Eye (tissue), 1 donor: ENCODE measurements around the gene RPTOR.
"Not testable (repeated sequence)": the region's sequence is repeated elsewhere in the genome, so short reads cannot be mapped to it uniquely, and the experiment has no call there.

Source experiments
- DNase-seq: peaks from one replicate; pipeline ENCODE4 v3.0.0-alpha.2; 2015

The RPTOR gene

GRCh38 chr17:80619535-80620235 is 75.0 kb downstream of the RPTOR start:
- DNase-seq = no peak

- no peak for DNase-seq
Measured at GRCh38 chr17:80621335-80621996, 76.8 kb downstream of the RPTOR start.

- DNase-seq = no peak
Measured at GRCh38 chr17:80621997-80622357, 77.3 kb downstream of the RPTOR start.

GRCh38 chr17:80624864-80625263 is 80.2 kb downstream of the RPTOR start:
- peak; percentile 30 for DNase-seq

GRCh38 chr17:80625627-80626026 is 81.0 kb downstream of the RPTOR start:
- no peak for DNase-seq

- DNase-seq = not testable (repeated sequence)
Measured at GRCh38 chr17:80628881-80629280, 84.2 kb downstream of the RPTOR start.

GRCh38 chr17:80629298-80630028 is 84.8 kb downstream of the RPTOR start:
- no peak for DNase-seq

GRCh38 chr17:80630560-80631120 is 86.0 kb downstream of the RPTOR start:
- no peak for DNase-seq

GRCh38 chr17:80631142-80632045 is 86.8 kb downstream of the RPTOR start:
- no peak for DNase-seq

- DNase-seq = no peak
Measured at GRCh38 chr17:80632046-80632581, 87.5 kb downstream of the RPTOR start.

- DNase-seq = peak; percentile 47
Measured at GRCh38 chr17:80633207-80633606, 88.6 kb downstream of the RPTOR start.

GRCh38 chr17:80633994-80634566 is 89.4 kb downstream of the RPTOR start:
- no peak for DNase-seq

GRCh38 chr17:80636361-80637018 is 91.9 kb downstream of the RPTOR start:
- no peak for DNase-seq

- DNase-seq = no peak
Measured at GRCh38 chr17:80637048-80637781, 92.6 kb downstream of the RPTOR start.

GRCh38 chr17:80639658-80640057 is 95.0 kb downstream of the RPTOR start:
- DNase-seq = no peak

- DNase-seq = peak; percentile 77
Measured at GRCh38 chr17:80640366-80641084, 95.9 kb downstream of the RPTOR start.

- DNase-seq = no peak
Measured at GRCh38 chr17:80643326-80644099, 98.9 kb downstream of the RPTOR start.

- no peak for DNase-seq
Measured at GRCh38 chr17:80644536-80644935, 99.9 kb downstream of the RPTOR start.

- no peak for DNase-seq
Measured at GRCh38 chr17:80645706-80646325, 101.2 kb downstream of the RPTOR start.
